ENCODE results near the gene PTOV1. TPM values are rescaled to one million over a fixed set of nuclear protein-coding genes. Genes with fewer than 3 reads are reported as not detected.

PTOV1 gene
- total and polyA plus RNA-seq, 7 donors: 52.2 to 105 (median 63.8) TPM

- DNase-seq: no peak
- TF ChIP-seq CTCF (IDR thresholded peaks at IDR 0.05) (no peak), POLR2A (IDR thresholded peaks at IDR 0.05) (no peak), POLR2AphosphoS5 (IDR thresholded peaks at IDR 0.05) (no peak), EP300 (IDR thresholded peaks at IDR 0.05) (no peak)
- Histone ChIP-seq H3K27me3 (no peaks in the 10 kb centered on the region), H3K4me3 (peak overlapping the region; percentile 39 to 72 (median 57)), H3K27ac (peak overlapping the region; percentile 84 to 91 (median 86)), H3K36me3 (peaks cover 0 to 3% (median 0%) of the 10 kb centered on the region in 4 donors), H3K9me3 (no peaks in the 10 kb centered on the region), H3K4me1 (peaks cover 0 to 38% (median 32%) of the 10 kb centered on the region in 4 donors)
- WGBS, 2 donors: 52 to 59% methylated on average over 11 of the region's 11 CpGs
- intact Hi-C loops (cut with DNase I): loop anchor here (2.0 kb wide), 2 partner anchors 46 to 64 kb away; partner anchors contain the start of genes AKT1S1, AP2A1 and TBC1D17
Measured at GRCh38 chr19:49812452-49812996, 38.4 kb upstream of the PTOV1 start.

GRCh38 chr19:49812997-49813861, 37.7 kb upstream of the PTOV1 start, which contains the start of gene FUZ:
TSS of gene FUZ (minus strand) at chr19:49813292. CDS start at chr19:49813106, 186 bp downstream.
- peaks cover 0 to 35% (median 32%) of the 10 kb centered on the region in 4 donors for H3K4me1 ChIP-seq
- intact Hi-C loops (cut with DNase I): loop anchor here (2.0 kb wide), 2 partner anchors 46 to 64 kb away; partner anchors contain the start of genes AKT1S1, AP2A1 and TBC1D17

GRCh38 chr19:49814010-49814409, 36.9 kb upstream of the PTOV1 start:
- intact Hi-C loops (cut with DNase I): no loop called here

More at GRCh38 chr19:49812997-49813861, 37.7 kb upstream of the PTOV1 start, which contains the start of gene FUZ:
- Histone ChIP-seq H3K4me3 (peak within 1 kb of the TSS; percentile 39 to 72 (median 57)), H3K36me3 (no peaks in the 10 kb centered on the region), H3K27ac (peak within 1 kb of the TSS; percentile 84 to 91 (median 86)), H3K27me3 (no peaks in the 10 kb centered on the region), H3K9me3 (no peaks in the 10 kb centered on the region)
- 1 to 3% methylated on average over 45 of the region's 45 CpGs for WGBS, 2 donors
- TF ChIP-seq EP300 (IDR thresholded peaks at IDR 0.05): no peak
- no peak for TF ChIP-seq POLR2A (IDR thresholded peaks at IDR 0.05)
- peak in 2 of 4 experiments; percentile 7 to 38 for TF ChIP-seq CTCF (IDR thresholded peaks at IDR 0.05)
- TF ChIP-seq POLR2AphosphoS5 (IDR thresholded peaks at IDR 0.05): peak in 3 of 4 donors; percentile 57 to 69 (median 62)
- peak; percentile 99 for DNase-seq

More at GRCh38 chr19:49814010-49814409, 36.9 kb upstream of the PTOV1 start:
- Histone ChIP-seq H3K4me1 (peaks cover 0 to 35% (median 33%) of the 10 kb centered on the region in 4 donors), H3K4me3 (peak overlapping the region in 3 of 4 donors; percentile 53 to 72 (median 61)), H3K36me3 (no peaks in the 10 kb centered on the region), H3K27ac (peak overlapping the region; percentile 84 to 91 (median 86)), H3K27me3 (no peaks in the 10 kb centered on the region), H3K9me3 (no peaks in the 10 kb centered on the region)
- no peak for DNase-seq
- 80 to 91% methylated on average over 1 of the region's 1 CpG for WGBS, 2 donors
- TF ChIP-seq CTCF (IDR thresholded peaks at IDR 0.05) (no peak), POLR2A (IDR thresholded peaks at IDR 0.05) (no peak), EP300 (IDR thresholded peaks at IDR 0.05) (no peak), POLR2AphosphoS5 (IDR thresholded peaks at IDR 0.05) (no peak)
